BE2C (cell line): ENCODE data around the gene TPCN2.

Source experiments
- DNase-seq: peaks from one replicate; pipeline ENCODE4 v3.0.0-alpha.2; 2020
- H3K27me3 ChIP-seq: fragments of 250-450 bp; sonication (Bioruptor Pico); 2 replicates; pipeline ENCODE4 v1.5.1; 2020; ENCODE audit warnings: mild to moderate bottlenecking
- H3K36me3 ChIP-seq: fragments of 250-450 bp; sonication (Bioruptor Pico); 2 replicates; pipeline ENCODE4 v1.5.1; 2020; ENCODE audit warnings: mild to moderate bottlenecking
- H3K4me1 ChIP-seq: fragments of 250-450 bp; sonication (Bioruptor Pico); 2 replicates; pipeline ENCODE4 v1.5.1; 2020
- H3K4me3 ChIP-seq: 2 replicates; pipeline ENCODE4 v1.5.1; 2011; ENCODE audit warnings: low read depth, low read length
- H3K9me3 ChIP-seq: fragments of 250-450 bp; sonication (Bioruptor Pico); 2 replicates; pipeline ENCODE4 v1.5.1; 2020
- TF ChIP-seq, protein P1 (sequence below): IDR thresholded peaks from 2 replicates; pipeline ENCODE4 v1.5.1; 2012; ENCODE audit warnings: mild to moderate bottlenecking, low read depth, low read length

TPCN2 gene

DNA sequence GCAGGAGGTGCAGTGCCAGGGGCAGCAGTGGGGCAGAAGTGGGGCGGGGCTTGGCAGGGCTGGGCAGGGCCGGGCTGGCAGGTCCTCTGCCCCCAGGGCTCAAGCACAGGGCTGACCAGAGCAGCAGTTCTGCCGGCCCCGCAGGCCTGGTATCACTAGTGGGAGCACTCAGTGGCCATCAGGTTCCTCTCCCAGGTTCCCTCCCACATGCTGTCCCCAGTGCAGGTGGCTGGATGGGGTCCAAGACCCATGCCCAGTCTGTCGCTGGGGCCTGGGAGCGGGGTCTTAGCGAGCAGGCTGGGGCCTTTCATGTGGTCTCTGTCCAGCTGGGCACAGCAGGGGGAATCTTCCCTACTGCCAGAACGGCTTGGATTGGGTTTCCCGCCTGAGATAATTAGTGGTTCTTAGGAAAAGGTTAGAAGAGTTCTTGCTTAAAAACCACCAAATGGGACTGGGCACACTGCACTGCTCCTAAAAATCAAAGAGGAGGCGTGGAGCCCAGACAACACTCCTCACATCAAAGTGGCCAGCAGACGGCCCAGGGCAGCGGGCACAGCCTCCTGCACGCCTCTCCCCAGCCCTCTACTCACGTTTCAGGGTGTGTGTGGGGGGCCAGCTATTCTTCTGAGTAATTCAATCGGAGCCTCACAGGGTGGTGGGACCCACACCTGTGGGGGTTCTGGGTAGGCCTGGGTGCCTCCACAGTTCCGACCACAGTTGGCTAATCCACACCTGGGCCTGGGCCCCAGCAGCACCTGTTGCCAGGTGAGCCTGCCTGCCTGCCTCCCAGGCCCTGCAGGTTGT, 45.6 kb downstream of the TPCN2 start:
- TF ChIP-seq, protein P1, sequence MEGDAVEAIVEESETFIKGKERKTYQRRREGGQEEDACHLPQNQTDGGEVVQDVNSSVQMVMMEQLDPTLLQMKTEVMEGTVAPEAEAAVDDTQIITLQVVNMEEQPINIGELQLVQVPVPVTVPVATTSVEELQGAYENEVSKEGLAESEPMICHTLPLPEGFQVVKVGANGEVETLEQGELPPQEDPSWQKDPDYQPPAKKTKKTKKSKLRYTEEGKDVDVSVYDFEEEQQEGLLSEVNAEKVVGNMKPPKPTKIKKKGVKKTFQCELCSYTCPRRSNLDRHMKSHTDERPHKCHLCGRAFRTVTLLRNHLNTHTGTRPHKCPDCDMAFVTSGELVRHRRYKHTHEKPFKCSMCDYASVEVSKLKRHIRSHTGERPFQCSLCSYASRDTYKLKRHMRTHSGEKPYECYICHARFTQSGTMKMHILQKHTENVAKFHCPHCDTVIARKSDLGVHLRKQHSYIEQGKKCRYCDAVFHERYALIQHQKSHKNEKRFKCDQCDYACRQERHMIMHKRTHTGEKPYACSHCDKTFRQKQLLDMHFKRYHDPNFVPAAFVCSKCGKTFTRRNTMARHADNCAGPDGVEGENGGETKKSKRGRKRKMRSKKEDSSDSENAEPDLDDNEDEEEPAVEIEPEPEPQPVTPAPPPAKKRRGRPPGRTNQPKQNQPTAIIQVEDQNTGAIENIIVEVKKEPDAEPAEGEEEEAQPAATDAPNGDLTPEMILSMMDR = no peak
- DNase-seq = peak; percentile 26
- no peaks in the 10 kb centered on the region for H3K27me3 ChIP-seq
- peaks cover 4% of the 10 kb centered on the region for H3K36me3 ChIP-seq
- H3K9me3 ChIP-seq = 0 out of 2 replicates have a peak, but pooled peaks cover 4% of the 10 kb centered on the region
- no peak overlapping the region for H3K4me3 ChIP-seq
- H3K4me1 ChIP-seq = peaks cover under 1% of the 10 kb centered on the region; the same call in 1 of the 2 replicates

- Histone ChIP-seq H3K27me3 (no peaks in the 10 kb centered on the region), H3K9me3 (0 out of 2 replicates have a peak, but pooled peaks cover 4% of the 10 kb centered on the region), H3K36me3 (peaks cover 4% of the 10 kb centered on the region), H3K4me1 (no peaks in the 10 kb centered on the region), H3K4me3 (no peak overlapping the region)
- TF ChIP-seq, protein P1 = no peak
- no peak for DNase-seq
These were observed 46.2 kb downstream of the TPCN2 start for GRCh38 chr11:69094915-69095290.

- Histone ChIP-seq H3K27me3 (no peaks in the 10 kb centered on the region), H3K9me3 (0 out of 2 replicates have a peak, but pooled peaks cover 4% of the 10 kb centered on the region), H3K4me1 (no peaks in the 10 kb centered on the region), H3K36me3 (peaks cover 4% of the 10 kb centered on the region), H3K4me3 (no peak overlapping the region)
- TF ChIP-seq, protein P1 = no peak
- no peak for DNase-seq
These were observed 46.6 kb downstream of the TPCN2 start for GRCh38 chr11:69095300-69095699.

- TF ChIP-seq, protein P1 = no peak
- 0 out of 2 replicates have a peak, but pooled peaks cover 4% of the 10 kb centered on the region for H3K9me3 ChIP-seq
- no peak for DNase-seq
- no peaks in the 10 kb centered on the region for H3K27me3 ChIP-seq
- H3K4me3 ChIP-seq = no peak overlapping the region
- peaks cover 4% of the 10 kb centered on the region for H3K36me3 ChIP-seq
- H3K4me1 ChIP-seq = no peaks in the 10 kb centered on the region
These were observed 47.7 kb downstream of the TPCN2 start for GRCh38 chr11:69096473-69096872.

- no peak for DNase-seq
- H3K27me3 ChIP-seq = no peaks in the 10 kb centered on the region
- H3K36me3 ChIP-seq = no peaks in the 10 kb centered on the region; the same call in 1 of the 2 replicates
These were observed 48.5 kb downstream of the TPCN2 start for GRCh38 chr11:69097263-69097662.

More at GRCh38 chr11:69097263-69097662, 48.5 kb downstream of the TPCN2 start:
- Histone ChIP-seq H3K9me3 (no peaks in the 10 kb centered on the region), H3K4me1 (peaks cover 6% of the 10 kb centered on the region), H3K4me3 (no peak overlapping the region)
- TF ChIP-seq, protein P1 = no peak
